Fibroblast of peridontal ligament (primary cell): Measurements from ENCODE around the gene PTBP1.
"Not testable (repeated sequence)": the region's sequence is repeated elsewhere in the genome, so short reads cannot be mapped to it uniquely, and the experiment has no call there.

ENCODE experiments used
- DNase-seq: peaks from one replicate; pipeline ENCODE4 v3.0.0-alpha.2; 2010; ENCODE audit errors: extremely low read depth

The PTBP1 gene

GRCh38 chr19:810077-810855 is 13.0 kb downstream of the PTBP1 start:
- DNase-seq = no peak

DNA sequence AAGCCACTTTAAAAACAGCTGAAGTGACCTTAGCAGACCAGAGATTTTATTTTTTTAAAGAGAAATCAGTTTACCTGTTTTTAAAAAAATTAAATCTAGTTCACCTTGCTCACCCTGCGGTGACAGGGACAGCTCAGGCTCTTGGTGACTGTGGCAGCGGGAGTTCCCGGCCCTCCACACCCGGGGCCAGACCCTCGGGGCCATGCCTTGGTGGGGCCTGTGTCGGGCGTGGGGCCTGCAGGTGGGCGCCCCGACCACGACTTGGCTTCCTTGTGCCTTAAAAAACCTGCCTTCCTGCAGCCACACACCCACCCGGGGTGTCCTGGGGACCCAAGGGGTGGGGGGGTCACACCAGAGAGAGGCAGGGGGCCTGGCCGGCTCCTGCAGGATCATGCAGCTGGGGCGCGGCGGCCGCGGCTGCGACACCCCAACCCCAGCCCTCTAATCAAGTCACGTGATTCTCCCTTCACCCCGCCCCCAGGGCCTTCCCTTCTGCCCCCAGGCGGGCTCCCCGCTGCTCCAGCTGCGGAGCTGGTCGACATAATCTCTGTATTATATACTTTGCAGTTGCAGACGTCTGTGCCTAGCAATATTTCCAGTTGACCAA is 13.7 kb downstream of the PTBP1 start:
- no peak for DNase-seq

DNA sequence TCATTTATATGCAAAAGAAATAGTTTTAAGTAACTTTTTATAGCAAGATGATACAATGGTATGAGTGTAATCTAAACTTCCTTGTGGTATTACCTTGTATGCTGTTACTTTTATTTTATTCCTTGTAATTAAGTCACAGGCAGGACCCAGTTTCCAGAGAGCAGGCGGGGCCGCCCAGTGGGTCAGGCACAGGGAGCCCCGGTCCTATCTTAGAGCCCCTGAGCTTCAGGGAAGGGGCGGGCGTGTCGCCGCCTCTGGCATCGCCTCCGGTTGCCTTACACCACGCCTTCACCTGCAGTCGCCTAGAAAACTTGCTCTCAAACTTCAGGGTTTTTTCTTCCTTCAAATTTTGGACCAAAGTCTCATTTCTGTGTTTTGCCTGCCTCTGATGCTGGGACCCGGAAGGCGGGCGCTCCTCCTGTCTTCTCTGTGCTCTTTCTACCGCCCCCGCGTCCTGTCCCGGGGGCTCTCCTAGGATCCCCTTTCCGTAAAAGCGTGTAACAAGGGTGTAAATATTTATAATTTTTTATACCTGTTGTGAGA is 14.3 kb downstream of the PTBP1 start:
- no peak for DNase-seq

GRCh38 chr19:812049-812746 is 14.9 kb downstream of the PTBP1 start:
- no peak for DNase-seq

- DNase-seq = no peak
Measured at GRCh38 chr19:812747-813218, 15.5 kb downstream of the PTBP1 start.

GRCh38 chr19:813219-814151 is 16.2 kb downstream of the PTBP1 start:
- DNase-seq = no peak

- no peak for DNase-seq
Measured at GRCh38 chr19:814152-815078, 17.2 kb downstream of the PTBP1 start.

DNA sequence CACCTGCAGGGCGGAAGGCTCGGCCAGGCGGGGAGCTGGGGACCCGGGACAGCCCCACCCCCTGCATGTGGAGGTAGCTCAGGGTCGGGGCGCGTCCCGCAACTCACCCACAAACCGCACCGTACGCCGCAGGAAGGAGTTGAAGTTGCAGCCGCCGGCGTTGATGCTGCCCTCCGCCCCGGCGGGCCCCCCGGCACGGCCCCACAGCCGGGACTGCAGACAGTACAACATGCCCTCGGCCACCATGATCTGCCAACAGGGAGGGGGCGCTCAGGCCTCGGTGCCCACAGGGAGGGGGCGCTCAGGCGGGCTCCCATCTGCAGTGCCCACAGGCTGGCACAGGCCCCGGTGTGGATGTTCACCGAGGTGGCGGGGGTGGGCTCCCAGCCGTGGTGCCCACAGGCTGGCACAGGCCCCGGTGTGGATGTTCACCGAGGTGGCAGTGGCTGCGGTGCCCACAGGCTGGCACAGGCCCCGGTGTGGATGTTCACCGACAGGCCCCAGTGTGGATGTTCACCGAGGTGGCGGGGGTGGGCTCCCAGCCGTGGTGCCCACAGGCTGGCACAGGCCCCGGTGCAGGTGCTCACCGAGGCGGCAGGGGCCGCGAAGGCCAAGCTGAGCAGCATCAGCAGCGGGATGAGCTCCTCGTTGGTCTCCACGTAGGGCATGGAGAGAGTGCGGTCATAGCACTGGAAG is 18.0 kb downstream of the PTBP1 start:
- DNase-seq = no peak

DNA sequence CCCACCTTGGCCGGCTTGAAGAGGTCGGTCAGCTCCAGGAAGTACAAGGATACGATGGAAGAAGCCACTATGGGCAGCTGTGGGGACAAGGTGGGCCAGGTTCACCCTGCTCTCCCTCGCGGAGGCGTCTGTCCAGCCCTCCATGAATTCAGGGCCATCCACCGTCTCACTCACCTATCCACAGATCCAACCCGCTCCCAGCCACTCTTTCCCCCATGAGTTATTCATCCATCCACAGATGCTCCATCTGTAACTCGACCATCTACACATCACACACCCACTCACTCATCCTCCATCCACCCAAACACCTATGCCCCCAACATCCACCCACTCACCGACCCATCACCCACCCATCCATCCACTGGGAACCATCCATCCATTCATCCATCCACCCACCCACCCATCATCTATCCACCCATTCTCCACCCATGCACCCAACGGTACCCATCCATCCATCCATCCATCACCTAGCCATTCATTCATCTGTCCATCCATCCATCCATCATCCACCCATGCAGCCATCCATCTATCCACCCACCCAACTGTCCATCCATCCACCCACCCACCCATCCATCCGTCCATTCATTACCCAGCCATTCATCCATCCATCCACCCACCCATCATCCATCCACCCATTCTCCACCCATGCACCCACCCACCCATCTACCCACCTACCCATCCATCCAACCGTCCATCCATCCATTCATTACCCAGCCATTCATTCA is 18.7 kb downstream of the PTBP1 start:
- no peak for DNase-seq

- DNase-seq = no peak
Measured at GRCh38 chr19:816500-816857, 19.2 kb downstream of the PTBP1 start.

GRCh38 chr19:820212-820611 is 23.0 kb downstream of the PTBP1 start:
- not testable (repeated sequence) for DNase-seq

- no peak for DNase-seq
Measured at GRCh38 chr19:821231-821824, 24.1 kb downstream of the PTBP1 start.

DNA sequence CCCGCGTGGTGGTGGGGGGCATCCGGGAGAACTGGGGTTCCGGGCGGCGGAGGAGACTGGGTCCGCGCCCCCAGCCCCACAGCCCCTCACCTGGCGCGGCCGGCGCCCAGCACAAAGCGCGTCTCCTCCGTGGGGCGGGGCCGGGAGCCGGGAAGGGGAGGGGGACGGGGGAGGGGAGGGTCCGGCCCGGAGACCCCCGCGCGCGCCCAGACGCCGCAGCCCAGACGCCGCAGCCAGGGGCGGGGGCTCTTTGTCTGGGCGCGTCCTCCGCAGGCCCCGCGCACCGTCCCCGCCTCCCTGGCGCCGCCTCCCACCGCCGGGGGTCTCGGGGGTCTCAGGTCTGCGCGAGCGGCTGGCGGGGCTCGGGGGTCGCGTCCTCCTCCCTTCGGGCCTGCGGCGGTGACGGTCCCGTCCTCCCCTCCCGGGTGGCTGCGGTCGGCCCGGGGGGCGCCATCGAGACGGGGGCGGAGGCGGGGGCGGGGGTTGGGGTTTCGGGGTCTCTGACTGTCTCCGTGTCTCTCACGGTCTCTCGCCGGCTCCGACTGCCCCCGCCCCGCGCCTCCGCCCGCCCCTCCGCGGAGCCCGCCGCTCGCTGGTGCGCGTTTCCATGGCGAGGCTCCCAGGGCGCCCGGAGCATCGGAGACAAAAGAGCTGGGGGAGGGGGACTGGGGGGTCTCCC is 24.7 kb downstream of the PTBP1 start, which contains the start of gene PLPPR3:
Gene PLPPR3 (minus strand): TSS at position 131 of the 679 bp plus-strand sequence. CDS start 396 bp downstream, outside the sequence.
- no peak for DNase-seq

- DNase-seq = no peak
Measured at GRCh38 chr19:823565-824121, 26.4 kb downstream of the PTBP1 start.

- DNase-seq = no peak
Measured at GRCh38 chr19:824885-825284, 27.6 kb downstream of the PTBP1 start.

- no peak for DNase-seq
Measured at GRCh38 chr19:825897-826644, 28.8 kb downstream of the PTBP1 start.

DNA sequence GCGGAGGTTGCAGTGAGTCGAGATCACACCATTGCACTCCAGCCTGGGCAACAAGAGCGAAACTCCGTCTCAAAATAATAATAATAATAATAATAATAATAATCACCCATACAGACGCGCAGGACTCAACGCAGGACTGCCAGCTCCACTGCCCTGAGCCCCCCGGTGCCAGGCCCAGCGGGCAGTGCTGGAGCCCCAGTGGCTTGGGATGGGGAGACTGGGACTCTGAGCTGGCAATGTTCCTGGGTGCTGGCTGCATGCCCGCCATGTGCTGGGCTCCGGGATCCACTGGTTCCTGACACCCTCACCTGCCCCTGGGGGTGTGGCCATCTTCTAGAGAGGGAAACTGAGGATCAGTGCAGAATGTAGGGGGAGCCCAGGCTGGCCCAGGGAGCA is 30.1 kb downstream of the PTBP1 start:
- DNase-seq = no peak
